SK-N-SH (cell line): ENCODE measurements around the gene BMPR1A. TPM values are rescaled to one million over a fixed set of nuclear protein-coding genes. Genes with fewer than 3 reads are reported as not detected.

Source experiments
- CTCF ChIA-PET: fragments of 300-600, 350-600 bp; formaldehyde crosslinking; extraction: SDS; loops from one replicate; lab custom pipeline; 2021; lab: Yijun Ruan, JAX
- POLR2A ChIA-PET: fragments of 350-600 bp; sonication (Branson Sonifier 250); formaldehyde crosslinking; extraction: SDS; loops from one replicate; lab custom pipeline; 2020; ENCODE audit warnings: antibody characterized with exemption, inconsistent platforms; lab: Yijun Ruan, JAX
- DNase-seq: peaks from one replicate; pipeline ENCODE4 v3.0.0; 2012
- H2AFZ ChIP-seq: fragments of 200-600 bp; sonication (generic); 2 replicates; pipeline ENCODE4 v1.8.1; 2016; ENCODE audit warnings: antibody characterized with exemption, mild to moderate bottlenecking, low read depth
- H3F3A ChIP-seq: fragments of 200-600 bp; sonication (generic); replicated peaks from 2 replicates; pipeline ENCODE3; 2016; ENCODE audit warnings: antibody characterized with exemption, mild to moderate bottlenecking; ENCODE audit not compliant: insufficient read depth
- H3K27ac ChIP-seq, 2 experiments: fragments of 200-500 bp in 1 of 2; fragments of 200-600 bp in 1 of 2; sonication (Bioruptor generic) in 1 of 2; sonication (generic), shearing (Covaris generic) in 1 of 2; 2 replicates each; pipeline versions ENCODE4 v1.5.1 to v1.6.1; 2014 to 2016; ENCODE audit warnings: low read depth in 2 of 2, inconsistent platforms in 1 of 2, low read length in 1 of 2, mild to moderate bottlenecking in 1 of 2, mixed read lengths in 1 of 2
- H3K27me3 ChIP-seq: fragments of 200-600 bp; sonication (generic), shearing (Covaris generic); 2 replicates; pipeline ENCODE4 v1.6.1; 2016; ENCODE audit warnings: mixed run types; ENCODE audit not compliant: insufficient read depth
- H3K36me3 ChIP-seq, 2 experiments: fragments of 200-500 bp in 1 of 2; fragments of 200-600 bp in 1 of 2; sonication (Bioruptor generic) in 1 of 2; sonication (generic) in 1 of 2; replicated peaks in 1 of 2; 2 replicates each; pipeline versions ENCODE3 to v1.5.1; 2014 to 2016; ENCODE audit warnings: low read length in 1 of 2, mild to moderate bottlenecking in 1 of 2; ENCODE audit not compliant: insufficient read depth in 2 of 2, control insufficient read depth in 1 of 2
- H3K4me1 ChIP-seq, 2 experiments: fragments of 200-500 bp in 1 of 2; fragments of 200-600 bp in 1 of 2; sonication (Bioruptor generic) in 1 of 2; sonication (generic), shearing (Covaris generic) in 1 of 2; 2 replicates each; pipeline versions ENCODE4 v1.5.1 to v1.6.1; 2014 to 2016; ENCODE audit warnings: low read depth in 1 of 2, low read length in 1 of 2, mixed run types in 1 of 2; ENCODE audit not compliant: insufficient read depth in 2 of 2, control insufficient read depth in 1 of 2
- H3K4me2 ChIP-seq: fragments of 200-600 bp; sonication (generic), shearing (Covaris generic); 2 replicates; pipeline ENCODE4 v1.6.1; 2017; ENCODE audit warnings: mixed run types
- H3K4me3 ChIP-seq, 2 experiments: fragments of 200-500 bp in 1 of 2; fragments of 200-600 bp in 1 of 2; sonication (Bioruptor generic) in 1 of 2; sonication (generic), shearing (Covaris generic) in 1 of 2; 2 replicates each; pipeline versions ENCODE4 v1.5.1 to v1.8.1; 2014 to 2016; ENCODE audit warnings: low read depth in 2 of 2, inconsistent platforms in 1 of 2, low read length in 1 of 2, mild to moderate bottlenecking in 1 of 2, mixed read lengths in 1 of 2, moderate library complexity in 1 of 2
- H3K79me2 ChIP-seq: fragments of 200-600 bp; sonication (generic); 2 replicates; pipeline ENCODE4 v1.8.1; 2017; ENCODE audit warnings: mild to moderate bottlenecking; ENCODE audit not compliant: insufficient read depth
- H3K9ac ChIP-seq: fragments of 200-600 bp; sonication (generic); 2 replicates; pipeline ENCODE4 v1.6.1; 2017; ENCODE audit warnings: mixed run types
- H3K9me2 ChIP-seq: fragments of 200-600 bp; sonication (generic); 2 replicates; pipeline ENCODE4 v1.6.1; 2017; ENCODE audit warnings: mixed run types
- H3K9me3 ChIP-seq: fragments of 200-600 bp; sonication (generic); 2 replicates; pipeline ENCODE4 v1.6.1; 2017; ENCODE audit warnings: mixed run types, mild to moderate bottlenecking, moderate library complexity
- H4K20me1 ChIP-seq: fragments of 200-600 bp; sonication (generic); 2 replicates; pipeline ENCODE4 v1.6.1; 2017; ENCODE audit warnings: mild to moderate bottlenecking, mixed run types; ENCODE audit not compliant: insufficient read depth
- CHD2 ChIP-seq: fragments of 150-350 bp; IDR thresholded peaks from 2 replicates; pipeline ENCODE4 v1.6.1; 2018; ENCODE audit warnings: low read length; ENCODE audit not compliant: partially characterized antibody
- ELF1 ChIP-seq: IDR thresholded peaks from 2 replicates; pipeline ENCODE4 v1.4.0; 2012
- EP300 ChIP-seq, 2 experiments: IDR thresholded peaks; 2 replicates each; pipeline versions ENCODE4 v1.4.0 to v1.6.1; 2012; ENCODE audit warnings: borderline replicate concordance in 1 of 2, low read depth in 1 of 2, low read length in 1 of 2
- EZH2phosphoT487 ChIP-seq: fragments of 200-600 bp; sonication (generic); IDR thresholded peaks from 2 replicates; pipeline ENCODE4 v1.6.1; 2017; ENCODE audit warnings: low read depth, mixed run types, mild to moderate bottlenecking, antibody characterized with exemption, moderate library complexity, borderline replicate concordance
- FOSL2 ChIP-seq: IDR thresholded peaks from 2 replicates; pipeline ENCODE4 v1.4.0; 2012; ENCODE audit warnings: low read depth, mild to moderate bottlenecking, moderate library complexity, borderline replicate concordance
- GABPA ChIP-seq: IDR thresholded peaks from 2 replicates; pipeline ENCODE4 v1.4.0; 2012; ENCODE audit warnings: low read depth, mild to moderate bottlenecking
- JUND ChIP-seq: IDR thresholded peaks from 2 replicates; pipeline ENCODE4 v1.4.0; 2012
- MXI1 ChIP-seq: IDR thresholded peaks from 2 replicates; pipeline ENCODE4 v1.6.1; 2012; ENCODE audit warnings: mild to moderate bottlenecking, low read depth, low read length, improper control_type of control experiment
- NFIC ChIP-seq: IDR thresholded peaks from 2 replicates; pipeline ENCODE4 v1.4.0; 2012; ENCODE audit warnings: borderline replicate concordance
- NRF1 ChIP-seq: IDR thresholded peaks from 2 replicates; pipeline ENCODE4 v1.6.1; 2012; ENCODE audit warnings: low read depth, mild to moderate bottlenecking, low read length
- POLR2AphosphoS5 ChIP-seq: IDR thresholded peaks from 2 replicates; pipeline ENCODE4 v1.6.1; 2012; ENCODE audit warnings: low read depth, low read length
- RFX5 ChIP-seq: IDR thresholded peaks from 2 replicates; pipeline ENCODE4 v1.6.1; 2012; ENCODE audit warnings: mild to moderate bottlenecking, improper control_type of control experiment, low read length
- SIN3A ChIP-seq: IDR thresholded peaks from 2 replicates; pipeline ENCODE4 v1.6.1; 2012; ENCODE audit warnings: low read depth, mild to moderate bottlenecking, low read length, moderate library complexity, borderline replicate concordance
- SMC3 ChIP-seq: IDR thresholded peaks from 2 replicates; pipeline ENCODE4 v1.6.1; 2012; ENCODE audit warnings: low read depth, low read length, improper control_type of control experiment
- TAF1 ChIP-seq: IDR thresholded peaks from 2 replicates; pipeline ENCODE4 v1.6.1; 2012; ENCODE audit warnings: low read depth, mild to moderate bottlenecking, low read length, moderate library complexity, borderline replicate concordance
- TCF12 ChIP-seq: IDR thresholded peaks from 2 replicates; pipeline ENCODE4 v1.4.0; 2012
- TEAD4 ChIP-seq: IDR thresholded peaks from 2 replicates; pipeline ENCODE4 v1.4.0; 2012; ENCODE audit warnings: mild to moderate bottlenecking, borderline replicate concordance; ENCODE audit not compliant: insufficient read depth
- YY1 ChIP-seq: IDR thresholded peaks from 2 replicates; pipeline ENCODE4 v1.4.0; 2012; ENCODE audit warnings: low read depth, mild to moderate bottlenecking
- WGBS: methylation state at CpG from one replicate; pipeline ENCODE4 v1.1.6; 2017; ENCODE audit warnings: low lambda C conversion rate; 5-methylcytosine and 5-hydroxymethylcytosine counted together
- polyA plus RNA-seq, 3 experiments: library from polyadenylated mRNA; depleted of rRNA; stranded (reverse); fragments of >200 nt; gene quantifications; 2 replicates each; pipeline ENCODE4 v1.2.3, GENCODE V29; 2012
- TF ChIP-seq, protein P1 (sequence below): fragments of 150-350 bp; IDR thresholded peaks from 2 replicates; pipeline ENCODE4 v1.6.1; 2016; ENCODE audit warnings: mild to moderate bottlenecking, low read depth, low read length
- TF ChIP-seq, protein P2 (sequence below): IDR thresholded peaks from 2 replicates; pipeline ENCODE4 v1.6.1; 2012; ENCODE audit warnings: mild to moderate bottlenecking, low read depth, low read length, moderate library complexity
- TF ChIP-seq, protein P3 (sequence below): fragments of 150-350 bp; IDR thresholded peaks from 2 replicates; pipeline ENCODE4 v1.6.1; 2017; ENCODE audit warnings: antibody characterized with exemption, low read length, low read depth, borderline replicate concordance
- TF ChIP-seq, protein P4 (sequence below): IDR thresholded peaks from 2 replicates; pipeline ENCODE4; 2012

The BMPR1A gene
- polyA plus RNA-seq, 1 of the 3 experiments (the other 2 are of a cell fraction) = 12.7 TPM

DNA sequence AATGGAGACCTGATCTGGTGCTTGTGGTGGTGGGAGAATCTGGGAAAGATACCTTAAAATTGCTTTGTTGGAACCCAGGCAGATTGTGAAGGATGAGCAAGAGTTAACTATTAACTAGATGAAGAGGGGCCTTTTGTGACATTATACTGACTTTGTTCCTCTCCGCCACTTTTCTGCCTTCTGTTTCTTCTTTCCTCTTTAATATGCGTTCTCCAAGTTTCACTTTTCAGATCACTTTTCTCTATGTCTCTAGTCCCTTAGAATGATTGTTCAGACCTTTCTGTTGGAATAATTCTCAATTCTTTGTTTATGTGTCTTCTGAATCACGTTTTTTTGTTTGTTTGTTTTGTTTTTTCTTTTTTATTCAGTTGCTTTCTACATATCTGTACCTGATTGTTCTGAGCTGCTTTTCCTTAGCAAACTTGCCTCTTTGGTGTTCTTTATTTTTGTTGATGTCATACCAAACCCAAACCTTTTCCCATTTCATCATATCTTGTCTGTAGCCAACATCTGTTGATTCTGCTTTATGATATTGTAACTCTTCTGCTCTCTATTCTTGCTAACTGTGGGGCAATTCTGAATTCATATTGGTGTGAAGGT lies 2.8 kb downstream of the BMPR1A start:
- H3K4me2 ChIP-seq = peak overlapping the region; percentile 82
- H3F3A ChIP-seq = peaks cover 20% of the 10 kb centered on the region
- no peaks in the 10 kb centered on the region for H3K36me3 ChIP-seq
- H3K79me2 ChIP-seq = peaks cover 86% of the 10 kb centered on the region
- no peaks in the 10 kb centered on the region for H3K9me3 ChIP-seq
- no peak overlapping the region for H3K9ac ChIP-seq
- H3K27ac ChIP-seq = no peak overlapping the region
- TF ChIP-seq TCF12 (no peak), TAF1 (no peak), JUND (no peak), NFIC (no peak), SMC3 (no peak)
- CTCF ChIA-PET = interaction anchor here (1.9 to 5.8 kb wide), 2 partner anchors 11 to 141 kb away, joined by 6 to 21 read pairs; no protein-coding TSS in a partner anchor
- no peaks in the 10 kb centered on the region for H3K9me2 ChIP-seq
- POLR2A ChIA-PET = no interaction called here
- H4K20me1 ChIP-seq = peaks cover 60% of the 10 kb centered on the region
- no peaks in the 10 kb centered on the region for H3K27me3 ChIP-seq
- no peak overlapping the region for H2AFZ ChIP-seq
- WGBS = 61% methylated on average over 3 of the region's 3 CpGs
- no peak for DNase-seq
- peaks cover 9 to 13% of the 10 kb centered on the region in 2 experiments; a peak in 3 of 4 replicates for H3K4me1 ChIP-seq
- H3K4me3 ChIP-seq = peak overlapping the region in 1 of 2 experiments; percentile 91; a peak in 2 of 4 replicates

DNA sequence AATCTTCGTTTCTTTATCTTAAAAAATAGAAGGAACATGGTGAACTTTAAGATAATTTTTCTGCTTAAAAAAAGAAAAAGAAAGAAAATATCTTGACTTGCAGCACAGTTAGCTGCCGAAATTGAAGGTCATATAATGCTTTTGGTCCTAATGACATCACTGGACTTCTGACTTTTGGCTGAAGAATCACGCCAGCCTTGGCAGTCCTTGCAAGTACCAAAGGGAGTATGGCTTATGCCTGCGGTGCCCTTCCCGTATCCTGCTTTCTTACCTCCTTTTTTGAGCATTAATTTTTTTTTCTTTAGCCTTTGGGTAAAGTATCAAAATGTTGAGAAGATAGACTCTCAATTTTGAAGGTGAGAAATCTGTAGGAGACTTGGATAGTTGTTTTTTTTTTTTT lies 7.0 kb downstream of the BMPR1A start:
- 98% methylated on average over 5 of the region's 5 CpGs for WGBS
- H3K36me3 ChIP-seq = no peaks in the 10 kb centered on the region
- no peak overlapping the region for H3K4me2 ChIP-seq
- no peak overlapping the region for H3K27ac ChIP-seq
- H3K27me3 ChIP-seq = no peaks in the 10 kb centered on the region
- no peaks in the 10 kb centered on the region for H3K9me3 ChIP-seq
- ChIA-PET CTCF (no interaction called here), POLR2A (no interaction called here)
- H3K79me2 ChIP-seq = peaks cover 100% of the 10 kb centered on the region
- TF ChIP-seq RFX5 (no peak), GABPA (no peak), JUND (no peak), EZH2phosphoT487 (no peak), POLR2AphosphoS5 (no peak), TEAD4 (no peak), SMC3 (no peak), MXI1 (no peak), ELF1 (no peak), SIN3A (no peak), NRF1 (no peak), CHD2 (no peak), EP300 (IDR thresholded peaks at IDR 0.05; ENCODE audit: borderline replicate concordance in 1 of 2, low read depth in 1 of 2, low read length in 1 of 2) (no peak), FOSL2 (no peak), TCF12 (no peak), YY1 (no peak)
- TF ChIP-seq, protein P1, sequence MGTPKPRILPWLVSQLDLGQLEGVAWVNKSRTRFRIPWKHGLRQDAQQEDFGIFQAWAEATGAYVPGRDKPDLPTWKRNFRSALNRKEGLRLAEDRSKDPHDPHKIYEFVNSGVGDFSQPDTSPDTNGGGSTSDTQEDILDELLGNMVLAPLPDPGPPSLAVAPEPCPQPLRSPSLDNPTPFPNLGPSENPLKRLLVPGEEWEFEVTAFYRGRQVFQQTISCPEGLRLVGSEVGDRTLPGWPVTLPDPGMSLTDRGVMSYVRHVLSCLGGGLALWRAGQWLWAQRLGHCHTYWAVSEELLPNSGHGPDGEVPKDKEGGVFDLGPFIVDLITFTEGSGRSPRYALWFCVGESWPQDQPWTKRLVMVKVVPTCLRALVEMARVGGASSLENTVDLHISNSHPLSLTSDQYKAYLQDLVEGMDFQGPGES = no peak
- TF ChIP-seq, protein P2, sequence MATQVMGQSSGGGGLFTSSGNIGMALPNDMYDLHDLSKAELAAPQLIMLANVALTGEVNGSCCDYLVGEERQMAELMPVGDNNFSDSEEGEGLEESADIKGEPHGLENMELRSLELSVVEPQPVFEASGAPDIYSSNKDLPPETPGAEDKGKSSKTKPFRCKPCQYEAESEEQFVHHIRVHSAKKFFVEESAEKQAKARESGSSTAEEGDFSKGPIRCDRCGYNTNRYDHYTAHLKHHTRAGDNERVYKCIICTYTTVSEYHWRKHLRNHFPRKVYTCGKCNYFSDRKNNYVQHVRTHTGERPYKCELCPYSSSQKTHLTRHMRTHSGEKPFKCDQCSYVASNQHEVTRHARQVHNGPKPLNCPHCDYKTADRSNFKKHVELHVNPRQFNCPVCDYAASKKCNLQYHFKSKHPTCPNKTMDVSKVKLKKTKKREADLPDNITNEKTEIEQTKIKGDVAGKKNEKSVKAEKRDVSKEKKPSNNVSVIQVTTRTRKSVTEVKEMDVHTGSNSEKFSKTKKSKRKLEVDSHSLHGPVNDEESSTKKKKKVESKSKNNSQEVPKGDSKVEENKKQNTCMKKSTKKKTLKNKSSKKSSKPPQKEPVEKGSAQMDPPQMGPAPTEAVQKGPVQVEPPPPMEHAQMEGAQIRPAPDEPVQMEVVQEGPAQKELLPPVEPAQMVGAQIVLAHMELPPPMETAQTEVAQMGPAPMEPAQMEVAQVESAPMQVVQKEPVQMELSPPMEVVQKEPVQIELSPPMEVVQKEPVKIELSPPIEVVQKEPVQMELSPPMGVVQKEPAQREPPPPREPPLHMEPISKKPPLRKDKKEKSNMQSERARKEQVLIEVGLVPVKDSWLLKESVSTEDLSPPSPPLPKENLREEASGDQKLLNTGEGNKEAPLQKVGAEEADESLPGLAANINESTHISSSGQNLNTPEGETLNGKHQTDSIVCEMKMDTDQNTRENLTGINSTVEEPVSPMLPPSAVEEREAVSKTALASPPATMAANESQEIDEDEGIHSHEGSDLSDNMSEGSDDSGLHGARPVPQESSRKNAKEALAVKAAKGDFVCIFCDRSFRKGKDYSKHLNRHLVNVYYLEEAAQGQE = no peak
- TF ChIP-seq, protein P3, sequence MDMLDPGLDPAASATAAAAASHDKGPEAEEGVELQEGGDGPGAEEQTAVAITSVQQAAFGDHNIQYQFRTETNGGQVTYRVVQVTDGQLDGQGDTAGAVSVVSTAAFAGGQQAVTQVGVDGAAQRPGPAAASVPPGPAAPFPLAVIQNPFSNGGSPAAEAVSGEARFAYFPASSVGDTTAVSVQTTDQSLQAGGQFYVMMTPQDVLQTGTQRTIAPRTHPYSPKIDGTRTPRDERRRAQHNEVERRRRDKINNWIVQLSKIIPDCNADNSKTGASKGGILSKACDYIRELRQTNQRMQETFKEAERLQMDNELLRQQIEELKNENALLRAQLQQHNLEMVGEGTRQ = no peak
- TF ChIP-seq, protein P4, sequence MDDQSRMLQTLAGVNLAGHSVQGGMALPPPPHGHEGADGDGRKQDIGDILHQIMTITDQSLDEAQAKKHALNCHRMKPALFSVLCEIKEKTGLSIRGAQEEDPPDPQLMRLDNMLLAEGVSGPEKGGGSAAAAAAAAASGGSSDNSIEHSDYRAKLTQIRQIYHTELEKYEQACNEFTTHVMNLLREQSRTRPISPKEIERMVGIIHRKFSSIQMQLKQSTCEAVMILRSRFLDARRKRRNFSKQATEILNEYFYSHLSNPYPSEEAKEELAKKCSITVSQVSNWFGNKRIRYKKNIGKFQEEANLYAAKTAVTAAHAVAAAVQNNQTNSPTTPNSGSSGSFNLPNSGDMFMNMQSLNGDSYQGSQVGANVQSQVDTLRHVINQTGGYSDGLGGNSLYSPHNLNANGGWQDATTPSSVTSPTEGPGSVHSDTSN = no peak
- H4K20me1 ChIP-seq = peaks cover 95% of the 10 kb centered on the region
- H3F3A ChIP-seq = peaks cover 6% of the 10 kb centered on the region
- H3K4me3 ChIP-seq = no peak overlapping the region
- DNase-seq = no peak
- H3K9ac ChIP-seq = no peak overlapping the region
- no peaks in the 10 kb centered on the region for H3K9me2 ChIP-seq
- no peak overlapping the region for H2AFZ ChIP-seq
- H3K4me1 ChIP-seq = peaks cover 4% of the 10 kb centered on the region in 2 experiments; a peak in 3 of 4 replicates
